Measurements from ENCODE around the gene HID1.
"Not testable (repeated sequence)": the region's sequence is repeated elsewhere in the genome, so short reads cannot be mapped to it uniquely, and the experiment has no call there.

Gene HID1

DNA sequence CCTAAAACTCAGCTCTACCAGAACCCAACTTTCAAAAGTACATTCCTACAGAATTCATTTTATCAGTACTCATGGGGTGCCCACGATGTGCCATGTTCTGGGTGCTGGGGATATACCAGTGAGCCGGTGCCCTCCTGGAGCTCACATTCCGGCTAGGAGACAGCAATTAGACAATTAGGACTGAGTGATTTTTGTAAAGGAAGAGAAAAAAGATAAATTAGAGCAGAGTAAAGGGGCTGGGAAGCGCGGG, 39.5 kb upstream of the HID1 start:
- Histone ChIP-seq H3K27me3 (ENCODE audit: insufficient read depth, insufficient read length) (no peaks in the 10 kb centered on the region), H3K36me3 (ENCODE audit: insufficient read depth, insufficient read length, low read length) (peaks cover 18% of the 10 kb centered on the region), H3K9me3 (ENCODE audit: insufficient read depth, low read length) (no peaks in the 10 kb centered on the region), H3K9ac (ENCODE audit: insufficient read length, low read depth) (peak overlapping the region; percentile 96), H3K4me1 (ENCODE audit: insufficient read depth, insufficient read length) (no peaks in the 10 kb centered on the region), H3K4me3 (ENCODE audit: insufficient read length, low read depth) (peak overlapping the region; percentile 90)
- TF ChIP-seq ZNF274 (IDR thresholded peaks at IDR 0.05; ENCODE audit: low read depth, low read length) (no peak), YY1 (IDR thresholded peaks at IDR 0.05; ENCODE audit: insufficient read depth, insufficient read length) (no peak), SUZ12 (IDR thresholded peaks at IDR 0.05; ENCODE audit: extremely low read depth, insufficient read depth, insufficient read length) (no peak)
- no peak for DNase-seq (ENCODE audit: low read depth, low spot score)

DNA sequence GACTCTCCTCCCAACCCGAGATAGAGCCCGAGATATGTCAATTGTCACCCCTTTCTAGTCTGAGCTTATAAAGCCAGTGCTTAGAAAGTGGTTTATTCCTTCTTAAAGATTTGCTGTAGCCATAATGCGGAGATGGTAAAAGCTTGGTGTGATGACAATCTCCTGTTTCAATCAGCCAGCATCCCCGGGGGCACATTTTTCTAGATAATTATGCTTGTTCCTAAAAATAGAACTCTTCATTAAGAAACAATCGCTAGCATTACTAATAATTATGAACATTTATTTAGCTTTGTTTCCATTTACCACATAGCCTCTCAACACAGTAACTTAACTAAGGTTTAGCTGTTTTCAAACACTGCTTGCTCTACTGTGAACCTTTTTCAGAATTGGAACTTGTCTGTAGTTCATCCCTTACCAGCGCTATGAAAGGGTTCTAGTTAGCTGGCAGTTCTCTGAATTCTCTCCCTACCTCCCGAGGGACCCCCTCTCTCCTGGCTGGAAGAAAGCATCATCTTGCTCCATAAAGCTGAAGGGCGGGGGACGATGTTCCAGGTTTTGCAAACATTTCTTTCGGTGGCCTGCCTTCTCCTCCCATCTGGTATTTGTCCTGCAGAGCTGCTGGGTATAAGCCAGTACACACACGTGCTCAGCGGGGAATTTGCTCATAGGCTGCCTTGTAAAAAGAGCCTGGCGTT, 39.0 kb upstream of the HID1 start:
- Histone ChIP-seq H3K27me3 (ENCODE audit: insufficient read depth, insufficient read length) (no peaks in the 10 kb centered on the region), H3K4me3 (ENCODE audit: insufficient read length, low read depth) (peak overlapping the region; percentile 90), H3K36me3 (ENCODE audit: insufficient read depth, insufficient read length, low read length) (peaks cover 15% of the 10 kb centered on the region), H3K4me1 (ENCODE audit: insufficient read depth, insufficient read length) (no peaks in the 10 kb centered on the region), H3K9ac (ENCODE audit: insufficient read length, low read depth) (peak overlapping the region; percentile 96), H3K9me3 (ENCODE audit: insufficient read depth, low read length) (no peaks in the 10 kb centered on the region)
- TF ChIP-seq SUZ12 (IDR thresholded peaks at IDR 0.05; ENCODE audit: extremely low read depth, insufficient read depth, insufficient read length) (no peak), ZNF274 (IDR thresholded peaks at IDR 0.05; ENCODE audit: low read depth, low read length) (no peak), YY1 (IDR thresholded peaks at IDR 0.05; ENCODE audit: insufficient read depth, insufficient read length) (no peak)
- DNase-seq (ENCODE audit: low read depth, low spot score), result no peak

DNA sequence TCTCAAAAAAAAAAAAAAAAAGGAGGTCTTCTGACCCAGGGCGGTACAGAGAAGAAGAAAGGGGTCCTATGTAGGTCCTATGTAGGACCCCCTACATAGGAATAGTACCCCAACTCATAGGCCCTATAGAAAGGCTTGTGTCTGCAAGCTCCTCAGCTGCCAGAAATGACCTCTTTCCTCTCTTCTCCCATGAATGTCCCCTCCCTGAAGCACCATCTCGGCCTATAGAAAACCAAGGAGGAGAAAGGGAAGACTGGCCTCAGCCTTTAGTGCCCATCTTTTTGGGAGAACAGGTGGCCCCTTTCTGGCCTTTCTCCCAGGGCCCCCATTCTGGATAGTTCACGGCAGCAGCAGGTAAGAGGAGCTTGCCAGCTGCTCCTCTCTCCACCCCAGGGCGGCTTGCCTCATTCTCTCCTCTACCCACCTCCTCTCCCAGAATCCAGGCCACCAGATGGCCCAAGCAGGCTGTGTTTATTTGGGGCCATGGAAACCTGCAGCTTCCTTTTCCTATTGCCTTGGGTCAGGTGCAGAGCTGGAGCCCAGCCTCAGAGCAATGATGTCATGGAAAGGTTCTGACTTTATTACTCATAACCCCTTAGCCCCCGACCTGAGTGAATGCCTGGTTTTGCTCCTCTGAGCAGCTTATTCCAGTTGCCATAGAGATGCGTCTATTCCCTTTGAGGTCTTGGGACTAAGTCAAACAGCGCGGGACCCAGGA, 38.3 kb upstream of the HID1 start:
- Histone ChIP-seq H3K4me1 (ENCODE audit: insufficient read depth, insufficient read length) (no peaks in the 10 kb centered on the region), H3K9ac (ENCODE audit: insufficient read length, low read depth) (peak overlapping the region; percentile 11), H3K9me3 (ENCODE audit: insufficient read depth, low read length) (no peaks in the 10 kb centered on the region), H3K36me3 (ENCODE audit: insufficient read depth, insufficient read length, low read length) (peaks cover 16% of the 10 kb centered on the region), H3K4me3 (ENCODE audit: insufficient read length, low read depth) (no peak overlapping the region), H3K27me3 (ENCODE audit: insufficient read depth, insufficient read length) (no peaks in the 10 kb centered on the region)
- DNase-seq (ENCODE audit: low read depth, low spot score), result no peak
- TF ChIP-seq ZNF274 (IDR thresholded peaks at IDR 0.05; ENCODE audit: low read depth, low read length), result no peak
- TF ChIP-seq YY1 (IDR thresholded peaks at IDR 0.05; ENCODE audit: insufficient read depth, insufficient read length), result no peak
- no peak for TF ChIP-seq SUZ12 (IDR thresholded peaks at IDR 0.05; ENCODE audit: extremely low read depth, insufficient read depth, insufficient read length)

DNA sequence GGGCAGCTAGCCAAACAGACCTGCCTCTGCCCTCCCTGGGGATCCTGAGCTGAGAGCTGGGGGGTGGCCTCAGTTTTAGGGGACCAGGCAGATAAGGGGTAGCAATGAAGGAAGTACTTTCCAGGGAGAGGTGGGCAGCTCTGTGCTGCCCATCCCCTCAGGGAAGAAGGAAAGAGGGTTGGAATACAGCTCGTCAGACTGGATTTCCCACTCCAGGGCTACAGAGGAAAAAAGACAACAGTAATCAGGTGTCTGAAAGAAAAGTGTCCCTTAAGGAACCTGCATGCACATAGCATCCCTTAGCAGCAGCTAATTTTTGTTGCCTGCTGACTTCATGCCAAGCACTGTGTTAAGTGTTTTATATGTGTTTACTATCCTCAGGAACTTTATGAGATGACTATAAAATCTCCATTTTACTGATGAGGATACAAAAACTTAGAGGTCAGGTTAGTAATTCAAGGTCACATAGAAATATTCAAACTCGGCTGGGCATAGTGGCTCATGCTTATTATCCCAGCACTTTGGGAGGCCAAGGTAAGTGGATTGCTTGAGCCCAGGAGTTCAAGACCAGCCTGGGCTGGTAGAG, 36.7 kb upstream of the HID1 start:
- Histone ChIP-seq H3K4me3 (ENCODE audit: insufficient read length, low read depth) (no peak overlapping the region), H3K9me3 (ENCODE audit: insufficient read depth, low read length) (no peaks in the 10 kb centered on the region), H3K4me1 (ENCODE audit: insufficient read depth, insufficient read length) (no peaks in the 10 kb centered on the region), H3K27me3 (ENCODE audit: insufficient read depth, insufficient read length) (no peaks in the 10 kb centered on the region), H3K36me3 (ENCODE audit: insufficient read depth, insufficient read length, low read length) (peaks cover 24% of the 10 kb centered on the region), H3K9ac (ENCODE audit: insufficient read length, low read depth) (no peak overlapping the region)
- no peak for TF ChIP-seq SUZ12 (IDR thresholded peaks at IDR 0.05; ENCODE audit: extremely low read depth, insufficient read depth, insufficient read length)
- no peak for TF ChIP-seq YY1 (IDR thresholded peaks at IDR 0.05; ENCODE audit: insufficient read depth, insufficient read length)
- TF ChIP-seq ZNF274 (IDR thresholded peaks at IDR 0.05; ENCODE audit: low read depth, low read length), result no peak
- DNase-seq (ENCODE audit: low read depth, low spot score), result no peak

GRCh38 chr17:75008373-75008772, 35.8 kb upstream of the HID1 start:
- DNase-seq (ENCODE audit: low read depth, low spot score), result no peak
- TF ChIP-seq SUZ12 (IDR thresholded peaks at IDR 0.05; ENCODE audit: extremely low read depth, insufficient read depth, insufficient read length) (no peak), YY1 (IDR thresholded peaks at IDR 0.05; ENCODE audit: insufficient read depth, insufficient read length) (no peak), ZNF274 (IDR thresholded peaks at IDR 0.05; ENCODE audit: low read depth, low read length) (no peak)

DNA sequence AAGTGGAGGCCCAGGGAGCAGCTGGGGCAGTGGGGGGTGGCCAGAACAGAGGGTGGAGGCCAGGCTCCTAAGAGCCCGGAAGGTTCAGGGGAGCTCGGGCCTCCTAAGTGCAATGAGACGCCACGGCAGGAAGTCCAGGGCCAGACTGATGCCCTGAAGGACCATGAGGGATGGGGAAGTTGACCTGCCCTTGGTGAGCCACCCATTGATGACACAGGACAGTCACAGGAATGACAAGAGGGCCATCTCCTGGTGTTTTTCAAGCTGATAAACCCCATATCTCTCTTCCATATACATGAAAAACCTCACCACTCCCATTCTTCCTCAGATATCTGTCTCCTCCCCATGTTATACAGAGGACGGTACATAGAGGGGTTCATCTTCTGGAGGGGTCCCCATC, 34.1 kb upstream of the HID1 start:
- H3K9me3 ChIP-seq (ENCODE audit: insufficient read depth, low read length), result no peaks in the 10 kb centered on the region
- H3K4me3 ChIP-seq (ENCODE audit: insufficient read length, low read depth), result no peak overlapping the region
- TF ChIP-seq ZNF274 (IDR thresholded peaks at IDR 0.05; ENCODE audit: low read depth, low read length) (no peak), YY1 (IDR thresholded peaks at IDR 0.05; ENCODE audit: insufficient read depth, insufficient read length) (no peak), SUZ12 (IDR thresholded peaks at IDR 0.05; ENCODE audit: extremely low read depth, insufficient read depth, insufficient read length) (no peak)
- H3K4me1 ChIP-seq (ENCODE audit: insufficient read depth, insufficient read length), result no peaks in the 10 kb centered on the region
- no peak overlapping the region for H3K9ac ChIP-seq (ENCODE audit: insufficient read length, low read depth)
- peaks cover 50% of the 10 kb centered on the region for H3K36me3 ChIP-seq (ENCODE audit: insufficient read depth, insufficient read length, low read length)
- no peaks in the 10 kb centered on the region for H3K27me3 ChIP-seq (ENCODE audit: insufficient read depth, insufficient read length)
- DNase-seq (ENCODE audit: low read depth, low spot score), result no peak

More at GRCh38 chr17:75008373-75008772, 35.8 kb upstream of the HID1 start:
- no peak overlapping the region for H3K9ac ChIP-seq (ENCODE audit: insufficient read length, low read depth)
- no peaks in the 10 kb centered on the region for H3K9me3 ChIP-seq (ENCODE audit: insufficient read depth, low read length)
- peaks cover 32% of the 10 kb centered on the region for H3K36me3 ChIP-seq (ENCODE audit: insufficient read depth, insufficient read length, low read length)
- H3K4me1 ChIP-seq (ENCODE audit: insufficient read depth, insufficient read length), result no peaks in the 10 kb centered on the region
- no peak overlapping the region for H3K4me3 ChIP-seq (ENCODE audit: insufficient read length, low read depth)
- no peaks in the 10 kb centered on the region for H3K27me3 ChIP-seq (ENCODE audit: insufficient read depth, insufficient read length)

GRCh38 chr17:75006084-75006483, 33.5 kb upstream of the HID1 start:
- not testable (repeated sequence) for H3K9ac ChIP-seq (ENCODE audit: insufficient read length, low read depth); H3K4me3 ChIP-seq (ENCODE audit: insufficient read length, low read depth); H3K27me3 ChIP-seq (ENCODE audit: insufficient read depth, insufficient read length); H3K4me1 ChIP-seq (ENCODE audit: insufficient read depth, insufficient read length); H3K9me3 ChIP-seq (ENCODE audit: insufficient read depth, low read length); DNase-seq (ENCODE audit: low read depth, low spot score)
- peaks cover 55% of the 10 kb centered on the region for H3K36me3 ChIP-seq (ENCODE audit: insufficient read depth, insufficient read length, low read length)
